T-helper 1 cell treated with Interleukin-12 subunit alpha and Interleukin-12 subunit beta and Interleukin-4 antibody, amounts not matched to agents 30 μg/mL and 1 μg/mL, for 36 hours (primary cell): Measurements from ENCODE around the gene KNSTRN.

Experiments
- H3K27ac Mint-ChIP-seq: one replicate; pipeline ENCODE4 v1.8.0; 2021; ENCODE audit warnings: mild to moderate bottlenecking, mixed read lengths
- H3K27me3 Mint-ChIP-seq: one replicate; pipeline ENCODE4 v1.8.0; 2021; ENCODE audit warnings: low read depth, mixed read lengths
- H3K36me3 Mint-ChIP-seq: one replicate; pipeline ENCODE4 v1.8.0; 2021; ENCODE audit warnings: low read depth, mixed read lengths
- H3K4me1 Mint-ChIP-seq: one replicate; pipeline ENCODE4 v1.8.0; 2021; ENCODE audit warnings: low read depth, mixed read lengths
- H3K4me3 Mint-ChIP-seq: one replicate; pipeline ENCODE4 v1.8.0; 2021; ENCODE audit warnings: mild to moderate bottlenecking, moderate library complexity, mixed read lengths
- H3K9me3 Mint-ChIP-seq: one replicate; pipeline ENCODE4 v1.8.0; 2021; ENCODE audit warnings: mixed read lengths

Gene KNSTRN

GRCh38 chr15:40367686-40368611 is 14.6 kb upstream of the KNSTRN start:
- Mint-ChIP-seq H3K27ac (peak overlapping the region; percentile 59), H3K27me3 (peaks cover 9% of the 10 kb centered on the region), H3K36me3 (no peaks in the 10 kb centered on the region), H3K4me1 (peaks cover 13% of the 10 kb centered on the region), H3K9me3 (no peaks in the 10 kb centered on the region), H3K4me3 (peak overlapping the region; percentile 71)

- Mint-ChIP-seq H3K9me3 (no peaks in the 10 kb centered on the region), H3K27me3 (peaks cover 9% of the 10 kb centered on the region), H3K4me1 (peaks cover 13% of the 10 kb centered on the region), H3K36me3 (no peaks in the 10 kb centered on the region), H3K27ac (peak overlapping the region; percentile 34), H3K4me3 (peak overlapping the region; percentile 16)
Measured at GRCh38 chr15:40368719-40369473, 13.6 kb upstream of the KNSTRN start.

GRCh38 chr15:40369474-40369869 is 13.0 kb upstream of the KNSTRN start:
- Mint-ChIP-seq H3K27ac (no peak overlapping the region), H3K27me3 (peaks cover 9% of the 10 kb centered on the region), H3K4me3 (peak overlapping the region; percentile 16), H3K4me1 (peaks cover 13% of the 10 kb centered on the region), H3K36me3 (no peaks in the 10 kb centered on the region), H3K9me3 (no peaks in the 10 kb centered on the region)

GRCh38 chr15:40369971-40370370 is 12.6 kb upstream of the KNSTRN start:
- H3K36me3 Mint-ChIP-seq, result no peaks in the 10 kb centered on the region
- peaks cover 13% of the 10 kb centered on the region for H3K4me1 Mint-ChIP-seq
- peaks cover 9% of the 10 kb centered on the region for H3K27me3 Mint-ChIP-seq
- H3K9me3 Mint-ChIP-seq, result no peaks in the 10 kb centered on the region
- H3K27ac Mint-ChIP-seq, result no peak overlapping the region
- no peak overlapping the region for H3K4me3 Mint-ChIP-seq

- no peak overlapping the region for H3K27ac Mint-ChIP-seq
- H3K27me3 Mint-ChIP-seq, result peaks cover 13% of the 10 kb centered on the region
- H3K4me3 Mint-ChIP-seq, result no peak overlapping the region
- H3K9me3 Mint-ChIP-seq, result no peaks in the 10 kb centered on the region
- H3K36me3 Mint-ChIP-seq, result no peaks in the 10 kb centered on the region
- peaks cover 4% of the 10 kb centered on the region for H3K4me1 Mint-ChIP-seq
Measured at GRCh38 chr15:40372981-40373380, 9.5 kb upstream of the KNSTRN start.

- Mint-ChIP-seq H3K4me1 (peaks cover 6% of the 10 kb centered on the region), H3K27me3 (peaks cover 8% of the 10 kb centered on the region), H3K36me3 (peaks cover under 1% of the 10 kb centered on the region), H3K27ac (no peak overlapping the region), H3K4me3 (no peak overlapping the region), H3K9me3 (no peaks in the 10 kb centered on the region)
Measured at GRCh38 chr15:40377606-40378005, 4.9 kb upstream of the KNSTRN start.

GRCh38 chr15:40379374-40379773 is 3.1 kb upstream of the KNSTRN start:
- Mint-ChIP-seq H3K27ac (no peak overlapping the region), H3K27me3 (peaks cover 8% of the 10 kb centered on the region), H3K36me3 (peaks cover 4% of the 10 kb centered on the region), H3K9me3 (no peaks in the 10 kb centered on the region), H3K4me1 (peaks cover 18% of the 10 kb centered on the region), H3K4me3 (no peak overlapping the region)

GRCh38 chr15:40379853-40380252 is 2.7 kb upstream of the KNSTRN start:
- no peaks in the 10 kb centered on the region for H3K9me3 Mint-ChIP-seq
- H3K4me1 Mint-ChIP-seq, result peaks cover 23% of the 10 kb centered on the region
- H3K27me3 Mint-ChIP-seq, result peaks cover 8% of the 10 kb centered on the region
- H3K27ac Mint-ChIP-seq, result no peak overlapping the region
- H3K36me3 Mint-ChIP-seq, result peaks cover 6% of the 10 kb centered on the region
- no peak overlapping the region for H3K4me3 Mint-ChIP-seq

GRCh38 chr15:40380636-40381035 is 1.9 kb upstream of the KNSTRN start:
- no peak overlapping the region for H3K27ac Mint-ChIP-seq
- peaks cover 8% of the 10 kb centered on the region for H3K27me3 Mint-ChIP-seq
- no peak overlapping the region for H3K4me3 Mint-ChIP-seq
- H3K36me3 Mint-ChIP-seq, result peaks cover 10% of the 10 kb centered on the region
- H3K9me3 Mint-ChIP-seq, result no peaks in the 10 kb centered on the region
- peaks cover 28% of the 10 kb centered on the region for H3K4me1 Mint-ChIP-seq

- Mint-ChIP-seq H3K9me3 (no peaks in the 10 kb centered on the region), H3K4me1 (peaks cover 28% of the 10 kb centered on the region), H3K4me3 (no peak overlapping the region), H3K27me3 (peaks cover 8% of the 10 kb centered on the region), H3K27ac (no peak overlapping the region), H3K36me3 (peaks cover 17% of the 10 kb centered on the region)
Measured at GRCh38 chr15:40381818-40382529, 547 bp upstream of the KNSTRN start.

GRCh38 chr15:40386480-40386879 is 4.0 kb downstream of the KNSTRN start:
- Mint-ChIP-seq H3K4me3 (no peak overlapping the region), H3K27me3 (no peaks in the 10 kb centered on the region), H3K4me1 (peaks cover 27% of the 10 kb centered on the region), H3K9me3 (no peaks in the 10 kb centered on the region), H3K36me3 (peaks cover 43% of the 10 kb centered on the region), H3K27ac (no peak overlapping the region)

GRCh38 chr15:40388941-40389823 is 6.7 kb downstream of the KNSTRN start:
- Mint-ChIP-seq H3K4me1 (peaks cover 14% of the 10 kb centered on the region), H3K27ac (no peak overlapping the region), H3K4me3 (no peak overlapping the region), H3K9me3 (no peaks in the 10 kb centered on the region), H3K27me3 (no peaks in the 10 kb centered on the region), H3K36me3 (peaks cover 61% of the 10 kb centered on the region)

GRCh38 chr15:40389824-40390595 is 7.5 kb downstream of the KNSTRN start:
- Mint-ChIP-seq H3K9me3 (no peaks in the 10 kb centered on the region), H3K27me3 (no peaks in the 10 kb centered on the region), H3K27ac (no peak overlapping the region), H3K4me1 (peaks cover 7% of the 10 kb centered on the region), H3K4me3 (no peak overlapping the region), H3K36me3 (peaks cover 59% of the 10 kb centered on the region)
